GM21717 (cell line): ENCODE results near the gene MPI.
"Not testable (repeated sequence)": the region's sequence is repeated elsewhere in the genome, so short reads cannot be mapped to it uniquely, and the experiment has no call there.

Experiments used
- ATAC-seq: cut with Tn5 transposase; IDR thresholded peaks from one replicate; pipeline ENCODE4 v1.9.1; 2021; ENCODE audit warnings: mild to moderate bottlenecking, moderate library complexity; ENCODE audit not compliant: unreplicated experiment

The MPI gene

DNA sequence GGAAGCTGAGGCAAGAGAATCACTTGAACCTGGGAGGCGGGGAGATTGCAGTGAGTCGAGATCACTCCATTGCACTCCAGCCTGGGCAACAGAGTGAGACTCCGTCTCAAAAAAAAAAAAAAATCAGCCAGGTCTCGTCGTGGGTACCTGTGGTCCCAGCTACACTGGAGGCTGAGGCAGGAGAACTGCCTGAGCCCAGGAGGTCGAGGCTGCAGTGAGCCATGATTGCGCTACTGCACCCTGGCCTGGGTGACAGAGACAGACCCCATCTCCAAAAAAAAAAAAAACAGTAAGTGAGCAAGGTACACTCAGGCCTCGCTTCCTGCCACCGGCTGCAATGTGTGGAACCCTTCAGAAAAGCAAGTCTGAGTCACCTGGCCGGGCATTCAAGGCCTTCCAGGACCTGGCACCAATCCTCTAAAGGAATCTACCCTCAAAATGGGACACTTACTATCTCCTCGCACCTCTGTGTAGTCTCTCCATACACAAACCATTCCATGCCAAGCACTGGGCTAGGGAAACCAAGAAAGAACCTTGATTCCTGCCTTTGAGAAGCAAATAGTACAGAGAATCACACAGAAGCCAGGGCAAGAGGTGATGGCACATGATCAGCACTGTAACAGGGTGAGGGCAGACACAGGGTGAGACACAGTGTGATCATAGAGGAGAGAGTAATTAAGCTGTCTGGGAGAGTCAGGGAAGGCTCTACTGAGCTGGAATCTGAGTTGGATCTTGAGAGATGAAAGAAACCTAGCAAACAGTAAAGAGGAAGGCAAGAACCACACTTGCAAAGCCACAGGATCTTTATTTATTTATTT, 26.4 kb upstream of the MPI start:
- no peak for ATAC-seq

DNA sequence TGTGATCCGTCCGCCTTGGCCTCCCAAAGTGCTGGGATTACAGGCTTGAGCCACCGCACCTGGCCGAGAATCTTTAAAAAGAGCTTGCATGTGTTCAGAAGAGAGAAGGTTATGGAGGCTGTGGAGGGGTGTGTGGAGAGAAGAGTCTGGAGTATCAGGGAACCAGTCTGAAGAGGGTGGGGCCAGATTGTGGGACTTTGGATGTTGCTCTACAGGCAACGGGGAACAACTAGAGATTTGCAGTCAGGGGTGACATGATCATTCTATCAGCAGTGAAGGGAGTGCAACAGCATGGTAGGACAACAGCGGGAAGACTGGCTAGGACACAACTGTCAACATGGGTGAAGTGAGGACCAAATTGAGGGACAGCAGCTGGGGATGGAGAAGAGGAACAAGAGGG, 25.5 kb upstream of the MPI start:
- ATAC-seq: no peak

DNA sequence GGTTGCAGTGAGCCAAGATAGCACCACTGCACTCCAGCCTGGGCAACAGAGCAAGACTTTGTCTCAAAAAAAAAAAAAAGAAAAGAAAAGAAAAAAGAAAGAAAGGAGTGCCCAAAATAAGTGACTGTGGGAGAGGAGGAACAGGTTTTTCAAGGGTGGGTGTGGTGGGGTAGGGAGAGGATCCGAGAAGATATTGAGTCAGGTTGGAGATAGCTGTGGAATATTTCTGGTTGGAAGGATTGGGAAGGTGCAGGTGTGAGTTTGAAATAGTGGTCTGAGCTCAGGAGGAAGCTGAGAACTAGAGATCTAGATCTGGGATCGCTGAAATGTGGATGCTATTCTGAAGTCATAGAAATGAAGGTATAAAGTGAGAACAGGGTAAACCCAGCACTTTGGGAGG, 24.5 kb upstream of the MPI start:
- ATAC-seq: no peak

DNA sequence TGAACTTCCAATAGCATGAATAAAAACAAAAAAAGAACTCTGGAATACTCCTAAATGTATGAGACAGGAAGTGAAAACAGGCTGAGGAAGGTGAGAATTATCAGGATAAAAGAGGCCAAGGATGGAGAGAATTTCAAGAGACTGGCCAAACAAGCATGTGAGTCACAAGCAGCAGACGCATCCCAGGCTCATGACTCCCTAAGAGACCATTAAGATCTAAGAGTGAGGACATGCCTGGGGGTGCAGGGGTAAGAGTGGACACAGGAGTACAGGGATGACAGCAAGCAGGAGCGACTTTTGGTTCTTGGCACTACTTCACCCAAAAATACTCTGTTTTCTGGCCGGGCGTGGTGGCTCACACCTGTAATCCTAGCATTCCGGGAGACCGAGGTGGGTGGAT, 23.8 kb upstream of the MPI start:
- no peak for ATAC-seq

DNA sequence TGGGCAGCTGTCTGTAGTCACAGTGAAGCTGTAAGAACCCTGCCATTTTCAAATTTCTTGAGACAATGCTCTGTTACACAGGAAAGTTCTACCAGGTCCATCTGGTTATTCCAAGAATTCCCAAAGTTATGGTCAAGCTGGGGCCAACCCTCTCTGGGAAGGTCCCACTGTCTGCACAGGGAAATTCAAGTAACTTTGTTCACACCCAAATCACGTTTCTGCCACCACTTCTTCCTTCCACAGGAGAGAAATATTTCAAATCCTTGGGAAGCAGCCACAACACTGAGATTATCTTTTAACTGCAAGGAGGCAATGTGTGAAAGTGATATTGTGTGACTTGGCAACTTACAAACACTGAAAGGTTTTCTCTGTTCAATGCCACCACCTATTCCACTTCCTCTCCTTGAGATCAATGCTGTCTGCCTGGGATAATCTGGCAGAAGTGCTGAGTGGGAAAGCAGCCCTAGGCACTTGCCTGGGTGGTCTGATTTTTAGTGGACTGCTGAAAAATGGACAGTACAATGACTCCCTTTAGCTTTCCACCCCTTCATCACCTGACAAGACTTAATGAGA, 22.3 kb upstream of the MPI start:
- ATAC-seq: no peak

GRCh38 chr15:74868059-74868458, 21.8 kb upstream of the MPI start:
- ATAC-seq: no peak

GRCh38 chr15:74869372-74869725, 20.5 kb upstream of the MPI start:
- ATAC-seq: no peak

GRCh38 chr15:74869726-74870407, 20.0 kb upstream of the MPI start:
- ATAC-seq: peak; percentile 49

DNA sequence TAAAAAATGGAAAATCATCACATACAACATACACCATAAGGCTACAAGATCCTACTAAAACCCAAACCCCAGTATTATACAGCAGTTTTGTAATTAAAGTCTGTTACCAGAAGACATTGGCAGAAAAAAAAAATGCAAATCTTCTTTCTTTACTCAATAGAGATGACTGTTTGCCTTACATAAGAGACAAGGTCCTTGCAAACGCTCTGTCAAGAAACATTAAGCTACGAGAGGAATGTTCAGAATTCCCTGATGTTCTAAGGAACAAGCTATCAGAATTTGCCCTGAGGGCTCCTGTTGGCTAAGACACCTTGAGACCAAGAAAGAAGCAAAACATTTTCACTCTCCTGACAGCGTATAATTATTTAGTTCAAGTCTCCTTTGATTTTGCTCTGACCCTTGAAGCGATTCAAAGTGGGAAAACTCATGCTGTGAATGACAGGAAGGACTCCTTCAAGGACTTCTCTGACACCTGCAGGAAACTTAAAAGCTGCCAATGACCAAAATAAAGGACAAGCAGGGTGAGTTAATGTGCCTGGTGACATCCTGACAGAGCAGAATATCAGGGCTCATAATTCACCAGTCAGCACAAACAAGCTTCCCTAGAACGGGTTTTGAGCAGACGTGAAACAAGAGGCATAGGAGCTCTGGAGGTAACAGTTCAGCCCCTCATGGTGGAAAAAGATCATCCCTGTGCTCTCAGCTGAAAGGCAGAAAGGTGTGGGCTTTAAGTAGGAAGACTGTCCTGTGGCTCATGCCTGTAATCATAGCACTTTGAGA, 19.2 kb upstream of the MPI start:
- no peak for ATAC-seq

DNA sequence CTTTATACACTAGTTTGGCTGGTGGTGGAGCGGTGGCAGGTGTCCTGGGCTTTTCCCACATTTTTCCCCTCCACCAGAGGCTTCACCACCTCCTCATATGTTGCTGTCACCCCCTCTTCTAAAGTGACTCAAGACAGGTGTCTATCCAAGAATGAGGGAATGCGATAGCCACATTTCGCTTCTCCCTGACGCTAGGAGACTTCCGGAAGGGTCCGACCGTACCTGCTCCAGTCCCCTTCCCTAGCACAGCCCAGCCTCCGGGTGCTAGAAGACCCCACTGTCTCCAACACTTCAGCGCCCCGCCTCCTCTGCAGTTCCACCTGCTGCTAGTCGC, 17.2 kb upstream of the MPI start:
- no peak for ATAC-seq

DNA sequence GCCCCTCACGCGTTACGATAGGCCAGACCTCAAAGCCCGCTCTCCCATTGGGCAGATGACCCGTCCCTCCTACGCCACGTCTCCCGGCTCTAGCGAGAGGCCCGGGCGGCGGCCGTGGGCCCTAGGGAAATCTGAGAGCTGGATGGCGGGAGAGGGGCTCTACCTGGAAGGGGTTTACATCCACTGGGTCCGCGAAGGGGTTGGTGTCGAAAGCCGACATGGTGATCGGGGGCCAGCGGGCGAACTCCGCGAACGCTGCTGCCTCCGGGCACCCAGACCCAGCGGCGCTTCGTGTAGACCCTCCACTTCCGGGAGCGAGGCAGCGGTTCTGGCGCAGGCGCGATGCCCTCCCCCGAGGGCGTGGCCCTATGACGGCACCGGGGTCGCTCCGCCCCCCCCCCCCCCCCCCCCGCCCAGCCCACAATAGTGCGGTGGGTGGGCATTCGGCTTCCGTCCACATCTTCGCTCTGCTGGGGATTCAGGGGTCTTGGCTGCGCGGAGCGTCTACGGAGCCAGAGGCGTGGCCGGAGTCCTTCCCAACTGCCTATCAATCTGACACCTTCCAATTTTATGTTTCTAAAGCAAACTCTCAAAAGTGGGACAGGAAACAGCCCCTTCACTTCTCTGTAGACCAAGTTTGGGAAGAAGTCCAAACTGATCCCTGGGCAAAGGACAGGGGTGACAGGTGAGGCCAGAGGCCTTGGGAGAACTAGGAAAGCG, 16.6 kb upstream of the MPI start, which contains the start of gene SCAMP2:
TSS of gene SCAMP2 (minus strand) at position 330 of the 720 bp plus-strand sequence. CDS start at position 220, 110 bp downstream.
- peak; percentile 64 for ATAC-seq

DNA sequence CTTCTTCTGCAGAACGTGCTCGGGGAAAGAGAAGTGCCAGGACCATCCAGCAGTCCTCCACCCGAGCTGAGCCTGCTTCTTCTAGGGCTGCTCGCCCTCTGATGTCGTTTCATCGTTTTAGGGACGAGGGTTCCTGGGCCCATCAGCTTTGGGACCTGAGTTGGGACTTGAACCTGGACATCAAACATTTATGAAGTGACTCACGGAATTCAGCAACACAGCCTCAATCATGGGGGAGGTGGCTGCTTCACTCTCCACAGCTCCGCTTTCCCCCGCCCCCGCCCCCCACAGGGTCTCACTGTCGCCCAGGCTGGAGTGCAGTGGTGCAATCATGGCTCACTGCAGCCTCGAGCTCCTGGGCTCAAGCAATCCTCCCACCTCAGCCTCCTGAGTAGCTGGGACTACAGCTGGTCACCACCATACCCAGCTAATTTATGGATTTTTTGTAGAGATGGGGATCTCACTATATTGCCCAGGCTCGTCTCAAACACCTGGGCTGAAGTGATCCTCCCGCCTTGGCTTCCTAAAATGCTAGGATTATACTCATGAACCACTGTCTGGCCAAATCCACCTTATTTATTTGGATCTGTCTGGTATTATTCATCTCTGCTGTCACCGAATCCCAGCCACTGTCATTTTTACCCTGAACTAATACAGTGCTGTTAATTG, 16.0 kb upstream of the MPI start:
- ATAC-seq: no peak

DNA sequence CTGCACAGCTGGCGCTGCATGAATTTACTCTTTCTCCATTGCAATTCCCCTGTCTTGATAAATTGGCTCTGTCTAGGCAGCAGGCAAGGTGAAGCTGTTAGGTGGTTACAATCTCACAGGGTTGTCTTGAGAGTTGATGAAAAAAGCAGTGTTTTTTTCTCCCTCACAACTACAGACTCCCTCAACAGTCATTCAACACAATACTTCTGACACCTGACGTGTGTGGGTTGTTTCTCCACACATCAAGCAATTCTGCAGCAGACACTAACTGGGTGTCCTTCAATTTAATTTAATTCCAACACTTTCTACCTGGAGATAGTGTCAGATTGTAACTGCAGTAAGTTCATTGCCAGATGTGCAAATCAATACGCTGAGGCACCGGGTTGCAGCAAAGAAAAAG, 11.6 kb upstream of the MPI start:
- no peak for ATAC-seq

GRCh38 chr15:74882528-74882927, 7.3 kb upstream of the MPI start:
- ATAC-seq: no peak

DNA sequence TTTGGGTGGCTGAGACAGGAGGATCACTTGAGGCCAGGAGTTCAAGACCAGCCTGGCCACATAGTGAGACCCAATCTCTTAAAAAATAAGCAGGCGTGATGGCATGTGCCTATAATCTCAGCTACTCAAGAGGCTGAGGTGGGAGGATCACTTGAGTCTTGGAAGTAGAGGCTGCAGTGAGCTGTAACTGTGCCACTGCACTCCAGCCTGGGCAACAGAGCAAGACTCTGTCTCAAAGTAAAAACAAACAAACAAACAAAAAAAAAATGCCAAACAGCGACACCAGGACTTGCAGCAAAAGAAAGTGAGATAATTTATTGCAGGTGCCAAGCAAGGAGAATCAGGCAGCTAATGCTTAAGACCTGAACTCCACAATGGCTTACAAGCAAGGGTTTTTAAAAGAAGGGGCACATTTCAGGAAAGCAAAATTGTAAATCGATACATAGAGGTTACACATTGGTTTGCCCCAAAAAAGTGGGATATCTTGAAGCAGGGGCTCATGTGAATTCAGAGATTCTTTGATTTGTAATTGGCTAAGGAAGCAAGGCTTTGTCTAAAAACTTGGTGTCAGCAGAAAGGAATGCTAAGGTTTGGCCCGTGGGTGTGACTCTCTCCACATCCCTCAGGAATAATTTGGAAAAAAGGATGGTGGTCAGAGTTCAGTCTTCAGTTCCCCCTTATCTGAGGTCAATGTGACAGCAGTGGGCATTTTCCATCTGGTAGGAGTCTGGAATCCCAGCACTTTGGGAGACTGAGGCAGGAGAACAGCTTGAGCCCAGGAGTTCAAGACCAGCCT, 5.2 kb upstream of the MPI start:
- ATAC-seq: no peak

- no peak for ATAC-seq
Measured at GRCh38 chr15:74885461-74885860, 4.4 kb upstream of the MPI start.

DNA sequence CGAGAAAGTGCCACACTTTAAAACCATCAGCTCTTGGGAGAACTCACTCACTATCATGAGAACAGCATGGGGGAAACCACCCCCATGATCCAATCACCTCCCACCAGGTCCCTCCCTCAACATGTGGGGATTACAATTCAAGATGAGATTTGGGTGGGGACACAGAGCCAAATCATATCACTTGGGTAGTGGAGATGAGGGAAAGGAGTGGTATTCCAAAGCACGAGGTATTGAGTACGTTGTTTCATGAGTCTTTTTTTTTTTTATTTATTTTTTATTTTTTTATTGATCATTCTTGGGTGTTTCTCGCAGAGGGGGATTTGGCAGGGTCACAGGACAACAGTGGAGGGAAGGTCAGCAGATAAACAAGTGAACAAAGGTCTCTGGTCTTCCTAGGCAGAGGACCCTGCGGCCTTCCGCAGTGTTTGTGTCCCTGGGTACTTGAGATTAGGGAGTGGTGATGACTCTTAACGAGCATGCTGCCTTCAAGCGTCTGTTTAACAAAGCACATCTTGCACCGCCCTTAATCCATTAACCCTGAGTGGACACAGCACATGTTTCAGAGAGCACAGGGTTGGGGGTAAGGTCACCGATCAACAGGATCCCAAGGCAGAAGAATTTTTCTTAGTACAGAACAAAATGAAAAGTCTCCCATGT, 2.2 kb upstream of the MPI start:
- not testable (repeated sequence) for ATAC-seq

DNA sequence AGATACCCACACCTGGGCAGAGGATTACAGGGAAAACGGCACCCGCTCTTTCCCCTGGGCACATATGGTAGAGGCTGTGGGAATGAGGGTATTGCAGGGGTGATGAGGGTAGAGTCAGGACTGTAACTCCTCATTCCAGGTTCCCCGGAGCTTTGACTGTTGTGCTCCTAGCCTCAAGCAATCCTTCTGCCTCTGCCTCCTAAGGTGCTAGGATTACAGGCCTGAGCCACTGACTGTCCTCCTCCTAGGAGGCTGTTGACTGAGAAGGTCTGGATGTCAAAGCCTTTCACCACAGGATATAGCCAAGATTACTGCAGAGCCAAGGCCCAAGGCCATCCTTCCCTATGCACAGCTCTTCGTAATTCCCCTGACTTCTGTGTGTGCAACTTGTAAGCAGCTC, 1.1 kb upstream of the MPI start:
- no peak for ATAC-seq

GRCh38 chr15:74889390-74889882, 406 bp upstream of the MPI start:
- ATAC-seq: no peak
